NCI-H128 (cell line): ENCODE data around the gene TRIM67.

Experiments used
- DNase-seq: peaks from one replicate; lab custom pipeline; 2025; ENCODE audit not compliant: unreplicated experiment; lab: John Stamatoyannopoulos, UW

TRIM67 gene

DNA sequence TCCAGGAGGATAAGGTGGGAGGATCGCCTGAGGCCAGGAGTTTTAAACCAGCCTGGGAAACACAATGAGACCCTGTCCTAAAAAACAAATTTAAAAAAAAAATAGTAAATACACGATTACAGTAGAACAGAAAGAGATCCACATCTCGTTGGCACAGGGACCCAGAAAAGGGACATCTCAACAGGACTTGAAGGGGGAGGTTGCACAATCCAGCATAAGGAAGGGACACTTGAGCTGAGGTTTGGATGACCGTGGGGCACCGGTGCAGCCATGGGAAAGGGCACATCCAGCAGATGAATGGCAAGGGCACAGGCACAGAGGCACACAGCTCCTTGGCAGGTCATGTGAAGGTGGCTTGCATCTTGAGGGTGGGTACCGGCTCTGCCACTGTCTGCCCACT is 20.5 kb downstream of the TRIM67 start:
- no peak for DNase-seq

DNA sequence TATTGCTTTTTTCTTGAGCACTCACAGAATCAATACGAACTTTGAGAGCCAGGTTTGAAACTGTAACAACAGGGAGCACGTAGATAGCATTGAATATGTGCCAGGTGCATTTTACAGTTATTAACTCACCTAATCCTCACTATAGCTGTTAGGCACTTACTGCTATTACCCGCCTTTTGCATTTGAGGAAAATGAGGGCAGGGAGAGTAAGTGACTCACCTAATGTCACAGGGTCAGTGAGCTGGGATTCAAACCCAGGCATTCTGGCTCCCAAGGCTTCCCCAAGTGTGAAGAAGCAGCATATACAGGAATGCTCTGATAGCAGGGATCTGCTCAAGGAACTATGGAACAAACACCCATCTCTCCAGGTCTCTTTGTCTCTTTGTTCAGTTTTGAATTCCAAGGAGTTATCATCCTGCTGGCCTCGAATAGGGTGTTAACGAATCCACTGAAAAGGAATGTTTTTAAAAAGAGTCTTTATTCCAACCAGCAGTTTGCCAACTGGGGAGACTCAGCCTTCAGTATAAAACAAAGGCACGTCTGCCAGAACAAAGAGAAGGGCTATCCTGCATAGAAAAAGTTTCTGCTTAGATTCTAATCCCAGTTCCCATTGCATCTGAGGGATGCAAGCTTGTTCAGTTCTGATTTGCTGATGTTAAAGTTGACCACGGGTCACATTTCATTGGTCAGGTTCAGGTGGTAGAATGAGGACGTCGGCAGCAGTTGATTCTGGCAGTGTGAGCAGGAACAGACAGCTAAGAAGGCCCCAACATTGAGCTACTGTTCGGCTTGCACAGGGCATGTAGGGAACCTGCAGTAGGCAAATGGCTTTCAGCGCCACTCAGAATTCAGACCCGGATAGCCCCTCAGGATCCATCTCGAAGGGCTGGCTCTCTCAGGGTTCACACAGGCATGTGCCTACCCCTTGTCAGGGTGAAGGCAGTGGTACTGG is 22.1 kb downstream of the TRIM67 start:
- no peak for DNase-seq

DNA sequence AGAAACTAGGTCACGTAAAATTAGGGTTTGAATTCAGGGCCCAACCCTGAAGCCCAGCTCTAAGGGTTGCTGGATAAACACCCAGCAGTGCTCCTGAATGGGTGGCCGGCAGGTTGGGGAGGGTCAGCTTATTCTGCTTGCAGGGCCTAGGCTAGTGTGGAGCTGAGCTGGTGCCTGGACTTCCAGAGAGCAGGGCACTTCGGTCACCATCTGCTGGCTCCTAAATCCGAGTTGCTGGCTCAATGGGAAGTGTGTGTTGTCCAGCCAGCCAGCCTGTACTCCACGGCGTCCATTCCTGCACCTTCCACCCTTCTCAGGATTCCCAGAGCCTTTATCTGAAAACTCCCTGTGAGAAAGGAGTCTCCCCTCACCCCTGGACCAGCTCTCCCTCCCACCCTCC is 23.0 kb downstream of the TRIM67 start:
- no peak for DNase-seq

DNA sequence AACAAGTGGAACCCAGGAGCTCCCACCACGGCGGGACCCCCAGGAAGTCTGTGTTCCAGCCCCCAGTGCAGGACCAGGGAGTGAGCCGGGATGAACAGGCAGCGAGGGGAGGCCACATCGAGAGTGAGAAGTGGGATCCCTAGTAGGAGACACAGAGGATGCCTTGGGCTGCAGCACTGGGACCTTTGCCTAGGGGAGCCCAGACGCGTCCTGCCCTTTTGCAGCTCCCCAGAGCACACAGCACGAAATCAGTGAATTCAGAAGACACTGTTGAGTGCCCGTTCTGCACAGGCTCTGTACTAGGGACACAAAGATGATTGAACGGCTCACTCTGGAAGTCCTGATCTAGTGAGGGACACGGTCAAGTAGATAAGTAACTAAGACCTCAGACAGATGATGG is 23.5 kb downstream of the TRIM67 start:
- no peak for DNase-seq

DNA sequence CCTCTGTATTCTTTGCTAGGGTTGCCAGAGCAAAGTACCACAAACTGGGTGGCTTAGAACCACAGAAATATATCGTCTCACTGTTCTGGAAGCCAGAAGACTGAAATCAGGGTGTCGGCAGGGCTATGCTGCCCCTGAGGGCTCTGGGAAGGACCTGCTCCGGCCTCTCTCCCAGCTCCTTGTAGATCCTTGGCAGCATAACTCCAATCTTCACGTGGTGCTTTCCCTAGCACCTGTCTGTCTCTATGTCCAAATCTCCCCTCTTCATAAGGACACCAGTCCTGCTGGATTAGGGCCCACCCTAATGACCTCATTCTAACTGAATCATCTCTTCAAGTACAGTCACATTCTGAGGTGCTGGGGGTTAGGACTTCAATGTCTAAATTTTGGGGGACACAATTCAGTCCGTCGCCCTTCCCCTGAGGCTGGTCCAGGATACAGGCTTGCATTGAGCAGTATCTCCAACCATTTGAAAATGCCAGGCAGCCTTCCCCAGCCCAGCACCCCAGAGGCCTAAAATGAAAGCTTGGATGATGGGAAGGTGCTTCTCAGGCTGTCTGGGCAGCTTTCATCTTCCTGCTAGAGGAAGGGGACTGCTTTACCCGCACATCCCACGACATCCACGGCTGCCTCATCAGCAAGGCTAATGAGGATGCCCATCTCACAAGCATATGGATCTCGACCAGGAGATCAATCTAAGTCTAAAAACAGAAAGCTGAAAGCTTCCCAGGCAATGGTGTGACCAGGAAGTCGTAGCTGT is 24.7 kb downstream of the TRIM67 start:
- DNase-seq = no peak

DNA sequence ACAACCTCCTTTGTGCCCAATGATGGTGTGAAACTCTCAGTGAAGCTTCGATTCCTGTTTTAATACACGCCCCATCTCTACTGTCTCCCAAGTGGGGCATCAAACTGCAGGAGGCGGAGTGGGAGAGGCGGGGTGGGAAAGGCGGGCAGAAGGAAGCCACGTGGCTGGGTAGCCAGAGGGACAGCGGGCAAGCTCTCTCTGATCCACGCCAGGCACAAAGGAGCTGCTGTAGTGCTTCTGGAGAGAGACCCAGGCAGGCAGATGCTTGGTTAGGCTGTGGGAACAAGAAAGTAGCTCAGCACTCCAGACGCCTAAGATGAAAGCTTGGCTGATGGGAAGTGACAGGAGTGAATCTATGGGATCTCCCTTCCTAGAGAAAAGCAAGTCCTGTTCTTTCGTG is 25.7 kb downstream of the TRIM67 start:
- no peak for DNase-seq

DNA sequence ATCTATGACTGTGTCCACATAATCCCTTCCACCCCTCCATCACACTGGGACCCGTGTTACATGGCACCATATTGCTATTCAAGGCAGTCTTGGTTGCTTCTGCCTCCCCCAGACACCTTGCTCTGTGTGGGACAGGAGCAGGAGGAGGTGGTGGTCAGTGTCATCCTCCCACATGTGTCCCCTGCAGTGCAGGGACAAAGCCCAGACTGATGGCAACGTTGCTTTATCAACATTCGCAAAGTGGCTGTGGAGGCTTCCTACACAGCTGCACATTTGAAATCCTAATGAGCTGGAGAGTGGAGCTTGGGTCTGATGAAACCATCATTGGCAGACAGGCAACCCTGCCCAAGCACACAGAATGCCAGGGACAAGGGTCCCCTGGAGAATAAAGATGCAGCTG is 26.2 kb downstream of the TRIM67 start:
- no peak for DNase-seq

DNA sequence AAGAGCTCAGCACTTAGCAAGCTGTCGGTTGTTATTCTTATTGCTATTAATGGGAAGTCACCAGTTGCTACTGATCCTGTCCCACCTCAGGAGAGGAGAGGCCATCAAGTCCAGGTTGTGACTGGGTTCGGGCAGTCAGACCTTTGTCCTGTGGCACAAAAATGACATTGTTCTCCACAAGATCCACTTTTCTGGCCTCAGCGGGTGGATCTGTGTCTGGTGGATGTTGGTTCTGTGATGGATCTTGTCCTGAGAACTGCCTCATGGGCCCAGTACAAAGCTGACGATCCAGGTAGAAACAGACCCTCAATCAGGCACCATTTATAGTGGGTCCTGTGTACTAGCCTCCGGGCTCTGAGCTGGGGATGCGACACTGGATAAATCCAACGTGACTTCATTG is 26.9 kb downstream of the TRIM67 start:
- no peak for DNase-seq

DNA sequence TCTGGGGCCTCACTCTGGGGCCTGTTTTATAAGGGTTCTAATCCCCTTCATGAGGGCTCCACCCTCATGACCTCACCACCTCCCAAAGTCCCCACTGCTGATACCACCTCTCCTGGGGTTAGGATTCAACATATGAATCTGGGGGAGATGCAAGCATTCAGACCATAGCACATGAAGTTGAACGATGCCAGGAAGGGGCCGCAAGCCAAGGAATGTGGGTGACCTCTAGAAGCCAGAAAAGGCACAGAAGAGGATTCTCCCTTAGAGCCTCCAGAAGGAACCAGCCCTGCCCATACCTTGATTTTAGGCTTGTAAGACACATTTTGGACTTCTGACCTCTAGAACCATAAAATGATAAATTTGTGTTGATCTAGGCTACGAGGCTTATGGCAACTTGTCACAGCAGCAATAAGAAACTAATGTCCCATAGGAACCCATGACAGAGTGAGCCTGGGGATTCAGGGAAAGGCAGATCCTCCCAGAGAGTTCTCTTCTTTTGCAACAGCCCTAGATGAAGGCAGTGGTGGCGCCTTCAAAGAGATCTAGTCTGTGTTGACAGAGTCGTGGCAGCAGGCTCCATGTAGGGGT is 27.9 kb downstream of the TRIM67 start:
- no peak for DNase-seq

DNA sequence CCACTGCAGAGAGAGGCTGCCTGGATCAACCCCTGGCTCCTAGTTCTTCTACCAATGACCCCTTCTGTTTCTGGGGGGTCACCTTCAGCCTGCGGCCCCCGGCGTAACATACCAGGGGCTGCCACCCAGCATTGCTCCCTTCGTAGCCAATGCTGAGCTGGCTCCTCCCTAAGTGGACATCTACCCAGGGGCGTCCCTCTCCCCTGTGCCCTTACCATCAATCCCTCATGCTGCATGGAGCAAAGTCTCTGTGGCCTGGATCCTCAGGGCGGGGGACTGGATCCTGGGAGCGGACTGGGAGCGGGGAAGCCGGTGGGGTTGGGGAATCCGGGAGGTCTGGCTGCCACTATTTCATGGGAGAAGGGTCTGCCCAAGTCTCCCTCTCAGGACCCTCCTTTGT is 28.6 kb downstream of the TRIM67 start:
- DNase-seq = no peak

DNA sequence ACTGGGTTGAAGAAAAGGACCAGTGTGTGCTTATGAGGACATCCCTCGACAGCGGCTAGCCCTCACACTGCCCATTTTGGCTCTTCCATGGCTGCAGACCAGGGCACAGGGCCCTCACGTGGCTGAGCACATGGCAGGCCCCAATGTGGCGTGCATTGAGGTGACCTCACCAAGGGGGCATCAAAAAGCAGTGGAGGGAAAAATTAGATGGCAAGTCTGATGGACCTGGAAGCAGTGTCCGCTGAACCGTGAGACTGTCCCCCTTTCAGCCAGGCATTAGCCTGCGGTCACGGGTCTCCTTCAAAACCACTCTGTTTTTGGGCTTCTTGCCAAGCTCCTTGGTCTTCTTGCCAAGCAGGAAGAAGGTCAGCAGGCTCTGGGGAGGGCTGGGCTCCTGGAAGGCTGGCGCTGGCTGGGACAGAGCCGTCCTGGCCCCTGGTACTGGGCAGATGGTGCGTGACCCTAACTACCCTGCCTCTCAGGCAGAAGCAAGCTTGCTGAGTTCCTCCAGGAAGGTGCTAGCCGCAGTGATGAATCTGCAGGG is 30.8 kb downstream of the TRIM67 start:
- no peak for DNase-seq

DNA sequence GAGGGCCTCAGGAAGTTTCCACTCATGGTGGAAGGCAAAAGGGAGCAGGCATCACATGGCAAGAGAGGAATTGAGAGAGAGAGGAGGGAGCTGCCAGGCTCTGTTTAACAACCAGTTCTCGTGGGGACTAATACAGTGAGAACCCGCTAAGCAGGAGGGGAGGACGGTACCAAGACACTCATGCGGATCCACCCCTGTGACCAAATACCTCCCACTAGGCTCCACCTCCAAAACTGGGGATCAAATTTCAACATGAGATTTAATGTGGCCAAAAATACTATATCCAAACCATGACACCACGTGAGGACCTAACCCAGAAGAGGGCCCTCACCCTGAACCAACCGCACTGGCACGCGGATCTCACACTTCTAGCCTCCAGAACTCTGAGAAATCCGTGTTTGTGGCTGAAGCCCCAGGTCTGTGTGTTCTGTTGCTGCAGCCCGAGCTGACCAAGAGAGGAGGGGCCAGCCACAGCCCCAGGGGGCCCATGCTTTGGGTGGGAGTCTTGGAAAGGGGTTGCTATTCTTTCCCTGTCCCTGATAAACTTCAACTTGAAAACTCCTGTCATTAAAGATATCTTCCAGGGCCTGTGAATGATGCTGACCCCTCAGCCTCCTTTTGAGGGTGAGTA is 32.0 kb downstream of the TRIM67 start:
- DNase-seq = no peak

DNA sequence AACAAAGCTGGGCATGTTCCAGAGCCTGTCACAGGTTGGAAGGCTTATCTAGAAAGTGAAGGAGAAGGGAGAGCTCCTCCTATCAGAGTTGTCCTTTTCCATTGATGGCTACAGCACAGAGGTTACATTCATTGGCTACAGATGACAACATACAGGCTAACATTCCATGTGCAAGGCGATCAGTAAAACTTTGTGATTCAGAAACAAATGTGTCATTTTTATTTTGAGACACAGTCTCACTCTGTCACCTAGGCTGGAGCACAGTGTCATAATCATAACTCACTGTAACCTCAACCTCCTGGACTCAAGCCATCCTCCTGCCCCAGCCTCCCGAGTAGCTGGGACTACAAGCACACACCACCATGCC is 32.6 kb downstream of the TRIM67 start:
- no peak for DNase-seq

DNA sequence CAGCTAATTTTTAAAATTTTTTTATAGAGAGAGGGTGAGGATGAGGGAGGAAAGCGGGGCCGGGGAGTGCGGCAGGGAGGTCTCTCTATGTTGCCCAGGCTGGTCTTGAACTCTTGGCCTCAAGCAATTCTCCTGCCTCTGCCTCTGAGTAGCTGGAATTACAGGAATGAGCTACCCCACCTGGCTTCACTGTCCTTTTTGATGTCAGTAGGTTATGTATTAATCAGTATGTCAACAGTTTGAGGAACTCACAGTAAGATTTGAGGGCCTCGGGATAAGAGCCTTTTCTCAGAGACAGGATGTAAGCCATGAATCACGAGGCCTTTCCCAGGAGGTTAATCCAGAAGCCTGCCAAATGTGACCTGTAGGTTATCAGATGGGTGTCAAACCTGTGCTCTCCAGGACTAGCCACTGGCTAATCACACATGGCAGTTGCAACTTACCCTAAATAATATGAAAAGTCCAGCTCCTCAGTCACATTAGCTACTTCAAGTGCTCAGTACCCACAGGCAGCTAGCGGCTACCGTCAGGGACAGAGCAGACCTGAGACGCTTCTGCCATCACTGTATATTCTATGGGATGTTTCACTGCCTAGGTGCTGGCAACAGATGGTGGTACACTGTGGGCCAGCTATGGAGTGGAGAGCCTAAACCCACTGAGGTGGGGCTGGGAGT is 33.1 kb downstream of the TRIM67 start:
- DNase-seq = no peak

DNA sequence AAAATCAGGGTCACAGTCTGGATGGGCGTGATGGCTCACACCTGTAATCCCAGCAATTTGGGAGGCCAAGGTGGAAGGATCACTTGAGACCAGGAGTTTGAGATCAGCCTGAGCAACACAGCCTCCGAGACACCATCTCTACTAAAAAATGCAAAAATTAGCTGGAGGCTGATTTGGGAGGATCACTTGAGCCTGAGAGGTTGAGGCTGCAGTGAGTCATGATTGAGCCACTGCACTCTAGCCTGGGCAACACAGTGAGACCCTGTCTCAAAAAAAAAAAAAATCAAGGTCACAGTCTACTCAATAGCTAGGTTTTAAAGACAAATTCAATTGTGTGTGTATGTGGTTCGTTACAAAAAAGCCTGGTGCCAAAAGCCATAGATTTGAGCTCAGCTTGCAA is 34.4 kb downstream of the TRIM67 start:
- no peak for DNase-seq

DNA sequence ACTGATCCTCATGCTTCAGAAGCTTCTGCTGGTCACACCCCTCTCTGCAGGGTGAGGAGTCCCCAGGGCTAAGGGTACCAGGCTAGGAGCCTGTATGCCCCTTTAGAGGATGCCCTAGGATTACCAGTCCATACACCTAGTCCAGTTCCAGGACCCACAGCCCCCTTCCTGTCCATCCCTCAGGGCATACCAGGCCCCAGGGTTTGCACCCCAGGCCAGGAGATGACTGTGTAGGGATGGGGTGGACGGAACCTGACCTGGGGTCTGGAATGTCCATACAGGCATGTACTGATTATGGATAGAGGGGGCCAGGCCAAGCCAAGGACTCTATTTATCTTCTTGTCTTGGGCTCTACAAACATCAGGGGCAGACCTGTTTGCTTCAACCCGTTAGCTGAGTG is 34.9 kb downstream of the TRIM67 start:
- DNase-seq = no peak

DNA sequence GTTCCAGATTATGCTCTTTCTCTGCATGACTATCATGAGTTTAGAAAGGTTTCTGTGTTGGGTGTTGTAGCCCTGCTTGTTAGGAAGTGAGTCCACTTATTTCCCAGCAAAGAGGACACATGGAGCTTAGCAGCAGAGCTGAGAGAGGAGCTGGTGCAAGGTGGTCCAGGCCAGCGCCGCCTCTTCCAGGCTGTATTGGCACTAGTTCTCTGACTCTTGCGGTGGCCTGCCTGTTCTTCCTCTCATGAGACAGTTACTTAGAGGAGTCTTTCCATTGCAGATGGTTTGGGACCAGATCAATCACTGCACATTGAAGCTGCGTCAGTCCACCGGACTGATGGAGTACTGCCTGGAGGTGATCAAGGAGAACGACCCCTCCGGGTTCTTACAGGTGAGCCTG is 38.0 kb downstream of the TRIM67 start:
- DNase-seq = no peak

DNA sequence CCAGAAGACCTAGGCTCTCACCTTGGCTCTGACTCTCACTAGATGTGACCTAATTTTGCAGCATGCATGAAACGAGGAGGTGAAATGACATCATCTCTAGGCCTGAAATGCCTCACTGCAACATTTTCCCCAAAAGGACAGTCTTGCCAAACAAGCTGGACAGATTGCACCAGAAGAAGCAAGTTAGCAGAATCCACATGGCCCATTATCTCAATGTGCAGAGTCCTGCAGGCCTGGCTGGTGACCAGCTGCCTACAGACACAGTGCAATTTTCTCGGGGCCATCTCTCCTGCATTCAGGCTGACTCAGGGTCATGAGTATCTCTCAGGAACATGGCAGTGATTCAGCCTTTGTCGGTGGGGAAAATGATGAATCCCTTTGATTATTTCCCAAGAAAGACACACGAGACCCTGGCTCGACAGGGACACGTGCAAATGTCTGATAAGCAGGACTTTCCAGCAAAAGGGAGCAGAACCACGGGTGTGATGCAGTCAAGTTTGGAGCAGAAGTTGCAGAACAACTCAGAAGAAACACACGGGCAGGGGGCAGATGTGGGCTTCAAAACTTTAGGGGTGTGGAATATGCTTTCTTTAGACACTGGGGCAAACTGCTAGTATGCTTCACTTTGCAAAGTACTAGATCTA is 38.7 kb downstream of the TRIM67 start:
- no peak for DNase-seq

DNA sequence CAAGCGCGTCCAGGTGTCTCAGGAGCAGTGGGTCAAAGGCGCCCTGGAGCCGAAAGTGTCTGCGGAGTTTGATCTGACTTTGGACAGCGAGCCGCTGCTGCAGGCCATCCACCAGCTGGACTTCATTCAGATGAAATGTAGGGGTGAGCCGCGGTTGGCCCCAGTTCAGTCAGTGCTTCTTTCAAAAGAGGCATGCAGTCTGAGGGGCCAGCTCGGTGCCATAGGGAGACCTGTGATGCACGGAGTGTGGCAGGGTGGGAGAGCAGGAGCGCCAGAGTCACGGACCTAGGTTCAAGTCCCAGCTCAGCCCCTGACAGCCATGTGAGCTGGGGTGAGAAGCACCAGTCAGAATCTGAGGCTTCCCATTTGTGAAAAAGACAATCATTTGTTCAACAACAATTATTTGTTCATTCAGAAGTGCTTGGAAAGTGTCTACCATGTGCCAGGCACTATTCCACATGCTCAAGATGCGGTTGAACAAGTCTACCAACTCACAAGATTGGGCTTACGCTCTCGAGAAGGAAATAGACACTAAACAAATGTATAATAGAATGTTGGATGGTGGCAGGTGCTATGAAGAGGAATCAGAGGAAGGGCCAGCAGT is 39.6 kb downstream of the TRIM67 start:
- DNase-seq = no peak
